Measurements from ENCODE around the gene ATXN1. TPM values are rescaled to one million over a fixed set of nuclear protein-coding genes. Genes with fewer than 3 reads are reported as not detected.
A peak's percentile ranks its signal among the peaks of the same experiment; 100 is the strongest.

The ATXN1 gene
- total and polyA plus RNA-seq, 7 experiments from 2014 or later: 1.5 to 82.7 (median 42.4) TPM

DNA sequence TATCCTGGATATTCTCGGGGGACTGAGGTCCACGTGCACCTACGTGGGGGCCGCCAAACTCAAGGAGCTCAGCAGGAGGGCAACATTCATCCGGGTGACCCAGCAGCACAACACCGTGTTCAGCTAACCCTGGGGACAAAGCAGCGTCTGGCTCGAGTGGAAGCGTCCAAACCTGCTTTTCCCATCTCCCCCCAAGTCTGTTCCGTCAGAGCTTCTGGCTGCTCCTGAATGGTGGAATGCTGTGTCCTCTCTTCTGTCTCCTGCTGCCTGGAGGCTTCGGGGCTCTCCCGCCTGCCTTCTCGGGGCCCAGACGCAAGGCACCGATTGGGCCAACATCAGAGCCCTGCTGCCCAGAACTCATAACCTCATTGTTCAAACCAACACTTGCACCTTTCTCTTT is 466.2 kb downstream of the ATXN1 start:
- Mint-ChIP-seq H3K36me3 (no peaks in the 10 kb centered on the region), H3K27ac (no peak overlapping the region), H3K27me3 (no peaks in the 10 kb centered on the region), H3K4me1 (peaks cover 0 to 1% (median 0%) of the 10 kb centered on the region in 7 donors), H3K9me3 (peaks cover 0 to 2% (median 0%) of the 10 kb centered on the region in 11 donors), H3K4me3 (no peak overlapping the region)
- H3K36me3 ChIP-seq (ENCODE audit: control insufficient read depth in 2 of 3, insufficient read depth in 3 of 3, low read length in 3 of 3): no peaks in the 10 kb centered on the region
- POLR2A ChIA-PET: no interaction called here
- H3K4me1 ChIP-seq (ENCODE audit: control insufficient read depth in 2 of 2, insufficient read depth in 2 of 2, low read length in 2 of 2): no peaks in the 10 kb centered on the region
- H3K4me3 ChIP-seq (ENCODE audit: low read length): no peak overlapping the region
- CTCF ChIA-PET: interaction anchor here (0.7 kb wide), 1 partner anchor 1600 kb away, joined by 3 read pairs; no protein-coding TSS in a partner anchor
- H3K27ac ChIP-seq (ENCODE audit: low read depth, low read length): no peak overlapping the region
- no peak for ATAC-seq
- intact Hi-C loops (cut with micrococcal nuclease): no loop called here
- H3K9me3 ChIP-seq (ENCODE audit: control insufficient read depth in 2 of 3, low read length in 3 of 3): no peaks in the 10 kb centered on the region
- DNase-seq: no peak
- H3K27me3 ChIP-seq (ENCODE audit: control insufficient read depth in 2 of 2, insufficient read depth in 2 of 2, low read length in 2 of 2): no peaks in the 10 kb centered on the region

DNA sequence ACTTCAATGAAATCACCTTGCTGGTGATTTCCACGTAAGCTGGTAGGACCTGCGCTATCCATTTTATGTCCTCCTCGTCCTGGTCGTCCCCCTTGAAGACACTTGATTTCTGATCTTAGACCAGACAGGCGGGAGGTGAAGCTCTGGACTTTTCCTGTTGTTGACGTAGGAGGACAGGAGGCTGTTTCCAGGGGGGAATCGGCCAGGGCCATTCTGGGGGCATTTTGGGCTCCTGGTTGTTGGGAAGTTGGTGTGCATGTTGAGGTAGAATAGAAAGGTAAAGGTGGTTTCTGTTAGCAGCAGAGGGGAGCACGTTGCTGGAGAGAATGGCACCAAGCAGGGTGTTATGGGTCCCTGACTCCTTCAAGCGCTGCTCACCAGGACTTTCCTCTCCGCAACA is 466.9 kb downstream of the ATXN1 start:
- Histone ChIP-seq H3K4me1 (ENCODE audit: control insufficient read depth in 2 of 2, insufficient read depth in 2 of 2, low read length in 2 of 2) (no peaks in the 10 kb centered on the region), H3K4me3 (ENCODE audit: low read length) (no peak overlapping the region), H3K9me3 (ENCODE audit: control insufficient read depth in 2 of 3, low read length in 3 of 3) (no peaks in the 10 kb centered on the region), H3K27me3 (ENCODE audit: control insufficient read depth in 2 of 2, insufficient read depth in 2 of 2, low read length in 2 of 2) (no peaks in the 10 kb centered on the region), H3K36me3 (ENCODE audit: control insufficient read depth in 2 of 3, insufficient read depth in 3 of 3, low read length in 3 of 3) (no peaks in the 10 kb centered on the region), H3K27ac (ENCODE audit: low read depth, low read length) (no peak overlapping the region)
- intact Hi-C loops (cut with micrococcal nuclease): no loop called here
- Mint-ChIP-seq H3K9me3 (peaks cover 0 to 2% (median 0%) of the 10 kb centered on the region in 11 donors), H3K27ac (no peak overlapping the region), H3K36me3 (no peaks in the 10 kb centered on the region), H3K4me3 (no peak overlapping the region), H3K27me3 (no peaks in the 10 kb centered on the region), H3K4me1 (peaks cover 0 to 1% (median 0%) of the 10 kb centered on the region in 7 donors)
- POLR2A ChIA-PET: no interaction called here
- CTCF ChIA-PET: interaction anchor here (0.7 kb wide), 1 partner anchor 1601 kb away, joined by 3 read pairs; no protein-coding TSS in a partner anchor
- ATAC-seq (no peak), DNase-seq (no peak)

DNA sequence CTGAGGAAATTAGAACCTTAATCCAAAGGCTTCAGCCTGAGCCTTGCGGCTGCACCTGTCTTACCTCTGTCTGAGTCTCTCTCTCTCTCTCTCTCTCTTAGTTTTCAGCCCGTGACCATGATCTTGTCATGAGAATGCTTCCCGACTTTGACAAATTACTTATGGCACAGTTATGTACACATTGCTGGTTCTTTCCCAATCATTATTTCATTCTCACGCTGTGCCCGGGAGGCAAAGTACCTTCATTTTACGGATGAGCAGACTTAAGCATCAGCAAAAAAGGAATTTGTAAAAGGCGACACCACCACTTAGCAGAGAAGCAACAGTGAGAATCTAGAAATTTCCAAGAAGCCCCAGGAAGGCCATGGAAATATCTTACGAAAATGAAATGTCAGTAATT is 468.3 kb downstream of the ATXN1 start:
- no peaks in the 10 kb centered on the region for H3K27me3 Mint-ChIP-seq

DNA sequence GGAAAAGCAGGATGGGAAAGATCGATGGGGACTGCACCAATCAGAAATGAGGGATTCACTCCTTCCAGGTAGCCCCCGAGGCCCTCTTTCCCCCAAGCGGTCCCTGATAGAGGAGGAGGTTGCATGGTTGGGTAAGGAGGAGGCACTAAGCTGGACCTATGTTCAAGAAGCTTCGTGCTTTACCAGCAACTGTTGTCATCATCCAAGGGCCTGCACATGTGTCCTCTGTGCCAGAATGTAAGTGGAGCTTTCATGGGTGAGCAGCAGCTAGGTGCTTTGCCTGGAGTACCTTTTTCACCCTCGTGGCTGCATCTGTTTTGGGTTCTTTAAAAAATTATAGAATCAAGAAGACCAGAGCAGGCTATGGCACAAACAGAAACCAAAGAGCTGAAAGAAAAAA is 468.8 kb downstream of the ATXN1 start:
- Mint-ChIP-seq H3K27me3 (no peaks in the 10 kb centered on the region), H3K36me3 (no peaks in the 10 kb centered on the region), H3K9me3 (peaks cover 0 to 2% (median 0%) of the 10 kb centered on the region in 11 donors), H3K4me3 (no peak overlapping the region), H3K27ac (no peak overlapping the region), H3K4me1 (peaks cover 0 to 1% (median 0%) of the 10 kb centered on the region in 7 donors)
- ATAC-seq (no peak), DNase-seq (no peak)
- Histone ChIP-seq H3K9me3 (ENCODE audit: control insufficient read depth in 2 of 3, low read length in 3 of 3) (no peaks in the 10 kb centered on the region), H3K4me3 (ENCODE audit: low read length) (no peak overlapping the region), H3K4me1 (ENCODE audit: control insufficient read depth in 2 of 2, insufficient read depth in 2 of 2, low read length in 2 of 2) (no peaks in the 10 kb centered on the region), H3K27ac (ENCODE audit: low read depth, low read length) (no peak overlapping the region), H3K36me3 (ENCODE audit: control insufficient read depth in 2 of 3, insufficient read depth in 3 of 3, low read length in 3 of 3) (no peaks in the 10 kb centered on the region), H3K27me3 (ENCODE audit: control insufficient read depth in 2 of 2, insufficient read depth in 2 of 2, low read length in 2 of 2) (no peaks in the 10 kb centered on the region)
- ChIA-PET POLR2A (no interaction called here), CTCF (no interaction called here)
- intact Hi-C loops (cut with micrococcal nuclease): no loop called here

More for the DNA sequence above, 468.3 kb downstream of the ATXN1 start:
- no peaks in the 10 kb centered on the region for H3K4me1 ChIP-seq (ENCODE audit: control insufficient read depth in 2 of 2, insufficient read depth in 2 of 2, low read length in 2 of 2)
- H3K27me3 ChIP-seq (ENCODE audit: control insufficient read depth in 2 of 2, insufficient read depth in 2 of 2, low read length in 2 of 2): no peaks in the 10 kb centered on the region
- H3K36me3 Mint-ChIP-seq: no peaks in the 10 kb centered on the region
- POLR2A ChIA-PET: no interaction called here
- ATAC-seq (no peak), DNase-seq (no peak)
- no peak overlapping the region for H3K4me3 Mint-ChIP-seq
- no peaks in the 10 kb centered on the region for H3K36me3 ChIP-seq (ENCODE audit: control insufficient read depth in 2 of 3, insufficient read depth in 3 of 3, low read length in 3 of 3)
- H3K27ac Mint-ChIP-seq: no peak overlapping the region
- H3K4me3 ChIP-seq (ENCODE audit: low read length): no peak overlapping the region
- CTCF ChIA-PET: no interaction called here
- no peaks in the 10 kb centered on the region for H3K9me3 ChIP-seq (ENCODE audit: control insufficient read depth in 2 of 3, low read length in 3 of 3)
- H3K4me1 Mint-ChIP-seq: peaks cover 0 to 1% (median 0%) of the 10 kb centered on the region in 7 donors
- intact Hi-C loops (cut with micrococcal nuclease): no loop called here
- peaks cover 0 to 2% (median 0%) of the 10 kb centered on the region in 11 donors for H3K9me3 Mint-ChIP-seq
- no peak overlapping the region for H3K27ac ChIP-seq (ENCODE audit: low read depth, low read length)

DNA sequence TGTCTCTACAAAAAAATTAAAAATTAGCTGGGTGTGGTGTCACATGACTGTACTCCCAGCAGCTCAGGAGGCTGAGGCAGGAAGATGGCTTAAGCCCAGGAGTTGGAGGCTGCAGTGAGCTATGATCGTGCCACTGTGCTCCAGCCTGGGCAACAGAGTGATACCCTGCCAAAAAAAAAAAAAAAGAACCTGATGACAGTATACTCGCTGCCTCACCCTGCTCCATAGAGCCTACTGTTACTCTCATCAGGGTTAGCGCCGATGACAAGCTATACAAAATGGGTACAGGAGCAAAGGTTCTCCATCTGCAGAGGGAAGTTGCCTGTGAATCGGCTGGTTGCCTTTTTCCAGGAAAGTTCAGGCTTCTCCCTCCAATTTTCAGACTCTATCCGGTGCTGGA is 469.5 kb downstream of the ATXN1 start:
- Histone ChIP-seq H3K27ac (ENCODE audit: low read depth, low read length) (no peak overlapping the region), H3K4me3 (ENCODE audit: low read length) (no peak overlapping the region), H3K27me3 (ENCODE audit: control insufficient read depth in 2 of 2, insufficient read depth in 2 of 2, low read length in 2 of 2) (no peaks in the 10 kb centered on the region), H3K36me3 (ENCODE audit: control insufficient read depth in 2 of 3, insufficient read depth in 3 of 3, low read length in 3 of 3) (no peaks in the 10 kb centered on the region), H3K9me3 (ENCODE audit: control insufficient read depth in 2 of 3, low read length in 3 of 3) (no peaks in the 10 kb centered on the region), H3K4me1 (ENCODE audit: control insufficient read depth in 2 of 2, insufficient read depth in 2 of 2, low read length in 2 of 2) (no peaks in the 10 kb centered on the region)
- ChIA-PET CTCF (no interaction called here), POLR2A (no interaction called here)
- no peaks in the 10 kb centered on the region for H3K27me3 Mint-ChIP-seq
- no peak overlapping the region for H3K27ac Mint-ChIP-seq
- peaks cover 0 to 1% (median 0%) of the 10 kb centered on the region in 7 donors for H3K4me1 Mint-ChIP-seq
- H3K4me3 Mint-ChIP-seq: no peak overlapping the region
- H3K36me3 Mint-ChIP-seq: no peaks in the 10 kb centered on the region
- ATAC-seq: no peak
- H3K9me3 Mint-ChIP-seq: peaks cover 0 to 2% (median 0%) of the 10 kb centered on the region in 11 donors
- intact Hi-C loops (cut with micrococcal nuclease): no loop called here
- no peak for DNase-seq

DNA sequence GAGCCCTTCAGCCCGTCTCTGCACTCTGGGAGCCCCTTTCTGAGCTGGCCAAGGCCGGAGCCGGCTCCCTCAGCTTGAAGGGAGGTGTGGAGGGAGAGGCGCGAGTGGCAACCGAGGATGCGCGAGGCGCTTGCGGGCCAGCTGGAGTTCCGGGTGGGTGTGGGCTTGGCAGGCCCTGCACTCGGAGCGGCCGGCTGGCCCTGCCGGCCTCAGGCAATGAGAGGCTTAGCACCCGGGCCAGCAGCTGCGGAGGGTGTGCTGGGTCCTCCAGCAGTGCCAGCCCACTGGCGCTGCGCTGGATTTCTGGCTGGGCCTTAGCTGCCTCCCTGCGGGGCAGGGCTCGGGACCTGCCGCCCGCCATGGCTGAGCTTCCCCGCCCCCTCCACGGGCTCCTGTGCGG is 473.1 kb downstream of the ATXN1 start:
- no peaks in the 10 kb centered on the region for H3K27me3 ChIP-seq (ENCODE audit: control insufficient read depth in 2 of 2, insufficient read depth in 2 of 2, low read length in 2 of 2)
- Mint-ChIP-seq H3K4me1 (no peaks in the 10 kb centered on the region), H3K4me3 (no peak overlapping the region), H3K9me3 (no peaks in the 10 kb centered on the region), H3K27me3 (peaks cover 0 to 5% (median 0%) of the 10 kb centered on the region in 5 donors), H3K27ac (no peak overlapping the region), H3K36me3 (no peaks in the 10 kb centered on the region)
- no peaks in the 10 kb centered on the region for H3K9me3 ChIP-seq (ENCODE audit: control insufficient read depth in 2 of 3, low read length in 3 of 3)
- H3K4me3 ChIP-seq (ENCODE audit: low read length): no peak overlapping the region
- DNase-seq (no peak), ATAC-seq (no peak)
- ChIA-PET CTCF (no interaction called here), POLR2A (no interaction called here)
- no peaks in the 10 kb centered on the region for H3K36me3 ChIP-seq (ENCODE audit: control insufficient read depth in 2 of 3, insufficient read depth in 3 of 3, low read length in 3 of 3)
- H3K4me1 ChIP-seq (ENCODE audit: control insufficient read depth in 2 of 2, insufficient read depth in 2 of 2, low read length in 2 of 2): no peaks in the 10 kb centered on the region
- H3K27ac ChIP-seq (ENCODE audit: low read depth, low read length): no peak overlapping the region
- intact Hi-C loops (cut with micrococcal nuclease): no loop called here

DNA sequence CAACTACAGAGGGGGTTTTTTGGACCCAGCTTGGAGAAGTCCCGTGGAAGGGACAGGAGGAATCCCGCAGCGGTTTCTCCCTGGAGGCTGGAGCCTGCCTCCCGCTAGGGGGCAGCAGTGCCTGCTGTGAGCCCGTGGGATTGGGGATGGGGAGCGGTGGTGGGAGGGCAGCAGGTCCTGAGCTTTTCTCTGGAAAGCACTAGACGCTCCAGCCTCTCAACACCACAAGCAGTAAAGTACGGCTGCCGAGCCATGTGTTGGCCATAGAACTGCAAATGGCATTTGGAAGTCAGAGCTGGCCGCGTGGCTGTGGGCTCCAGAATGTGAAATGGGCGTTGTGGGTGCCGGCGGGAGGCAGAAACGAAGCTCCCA is 475.1 kb downstream of the ATXN1 start:
- no peaks in the 10 kb centered on the region for H3K9me3 ChIP-seq (ENCODE audit: control insufficient read depth in 2 of 3, low read length in 3 of 3)
- CTCF ChIA-PET: interaction anchor here (1.5 kb wide), 1 partner anchor 10 kb away, joined by 4 read pairs; no protein-coding TSS in a partner anchor
- Mint-ChIP-seq H3K27me3 (peaks cover 0 to 5% (median 0%) of the 10 kb centered on the region in 5 donors), H3K4me1 (no peaks in the 10 kb centered on the region), H3K9me3 (no peaks in the 10 kb centered on the region), H3K4me3 (no peak overlapping the region), H3K36me3 (no peaks in the 10 kb centered on the region), H3K27ac (no peak overlapping the region)
- H3K4me3 ChIP-seq (ENCODE audit: low read length): no peak overlapping the region
- H3K4me1 ChIP-seq (ENCODE audit: control insufficient read depth in 2 of 2, insufficient read depth in 2 of 2, low read length in 2 of 2): no peaks in the 10 kb centered on the region
- intact Hi-C loops (cut with micrococcal nuclease): no loop called here
- DNase-seq (peak in 1 of 9 donors; percentile 49), ATAC-seq (no peak)
- POLR2A ChIA-PET: no interaction called here
- H3K27me3 ChIP-seq (ENCODE audit: control insufficient read depth in 2 of 2, insufficient read depth in 2 of 2, low read length in 2 of 2): no peaks in the 10 kb centered on the region
- no peak overlapping the region for H3K27ac ChIP-seq (ENCODE audit: low read depth, low read length)
- no peaks in the 10 kb centered on the region for H3K36me3 ChIP-seq (ENCODE audit: control insufficient read depth in 2 of 3, insufficient read depth in 3 of 3, low read length in 3 of 3)
